KMS-11 (cell line): ENCODE data around the gene SDR9C7.
"Not testable (repeated sequence)": the region's sequence is repeated elsewhere in the genome, so short reads cannot be mapped to it uniquely, and the experiment has no call there.

Experiments
- H2AFZ ChIP-seq: fragments of 200-600 bp; sonication (generic); 2 replicates; pipeline ENCODE4 v1.6.1; 2016; ENCODE audit warnings: antibody characterized with exemption, mixed run types, low read depth
- H3K27ac ChIP-seq: fragments of 200-600 bp; sonication (generic); 2 replicates; pipeline ENCODE4 v1.6.1; 2016; ENCODE audit warnings: mild to moderate bottlenecking, mixed run types
- H3K27me3 ChIP-seq: fragments of 200-600 bp; sonication (generic); 2 replicates; pipeline ENCODE4 v1.6.1; 2017; ENCODE audit warnings: mild to moderate bottlenecking, low read depth, mixed run types, moderate library complexity; ENCODE audit not compliant: insufficient read depth
- H3K36me3 ChIP-seq: fragments of 200-600 bp; sonication (generic); 2 replicates; pipeline ENCODE4 v1.6.1; 2017; ENCODE audit warnings: mild to moderate bottlenecking, mixed run types; ENCODE audit not compliant: insufficient read depth
- H3K4me1 ChIP-seq: fragments of 200-600 bp; sonication (generic); 2 replicates; pipeline ENCODE4 v1.6.1; 2016; ENCODE audit warnings: mild to moderate bottlenecking, low read depth, mixed run types; ENCODE audit not compliant: poor library complexity, severe bottlenecking
- H3K4me2 ChIP-seq: fragments of 200-600 bp; sonication (generic); 2 replicates; pipeline ENCODE4 v1.7.0; 2016; ENCODE audit warnings: mild to moderate bottlenecking, mixed run types
- H3K4me3 ChIP-seq: fragments of 200-600 bp; sonication (generic); IDR thresholded peaks from 2 replicates; pipeline ENCODE4 v1.6.1; 2017; ENCODE audit warnings: low read depth, low read length, mixed read lengths; ENCODE audit not compliant: insufficient read depth
- H3K79me2 ChIP-seq: fragments of 200-600 bp; sonication (generic); 2 replicates; pipeline ENCODE4 v1.6.1; 2016; ENCODE audit warnings: low read depth, mixed run types; ENCODE audit not compliant: insufficient read depth
- H3K9ac ChIP-seq: fragments of 200-600 bp; sonication (generic); 2 replicates; pipeline ENCODE4 v1.6.1; 2016; ENCODE audit warnings: mild to moderate bottlenecking, mixed run types
- H4K20me1 ChIP-seq: fragments of 200-600 bp; sonication (generic); 2 replicates; pipeline ENCODE4 v1.6.1; 2016; ENCODE audit warnings: mild to moderate bottlenecking, mixed run types; ENCODE audit not compliant: insufficient read depth
- CTCF ChIP-seq: fragments of 200-600 bp; sonication (generic); conservative IDR thresholded peaks from 2 replicates; pipeline ENCODE4 v1.6.1; 2017; ENCODE audit warnings: low read depth, mild to moderate bottlenecking, antibody characterized with exemption, low read length, moderate library complexity, mixed read lengths

SDR9C7 gene

GRCh38 chr12:56927281-56927680, 6.9 kb downstream of the SDR9C7 start:
- Histone ChIP-seq H3K79me2 (no peaks in the 10 kb centered on the region), H3K4me2 (no peak overlapping the region), H4K20me1 (no peaks in the 10 kb centered on the region), H3K27me3 (no peaks in the 10 kb centered on the region), H3K4me3 (no peak overlapping the region), H3K9ac (no peak overlapping the region), H3K27ac (no peak overlapping the region), H3K4me1 (peaks cover 4% of the 10 kb centered on the region), H2AFZ (no peak overlapping the region), H3K36me3 (no peaks in the 10 kb centered on the region)
- TF ChIP-seq CTCF: no peak

GRCh38 chr12:56922031-56922430, 12.2 kb downstream of the SDR9C7 start:
- no peaks in the 10 kb centered on the region for H3K79me2 ChIP-seq
- no peaks in the 10 kb centered on the region for H3K36me3 ChIP-seq
- H3K27ac ChIP-seq: no peak overlapping the region
- H4K20me1 ChIP-seq: no peaks in the 10 kb centered on the region
- H3K4me2 ChIP-seq: no peak overlapping the region
- H3K27me3 ChIP-seq: no peaks in the 10 kb centered on the region
- H3K4me1 ChIP-seq: no peaks in the 10 kb centered on the region
- H2AFZ ChIP-seq: no peak overlapping the region
- H3K9ac ChIP-seq: no peak overlapping the region
- no peak overlapping the region for H3K4me3 ChIP-seq
- no peak for TF ChIP-seq CTCF

GRCh38 chr12:56921346-56921745, 12.9 kb downstream of the SDR9C7 start:
- TF ChIP-seq CTCF: no peak

GRCh38 chr12:56918139-56918538, 16.1 kb downstream of the SDR9C7 start:
- not testable (repeated sequence) for H3K79me2 ChIP-seq, H2AFZ ChIP-seq, H3K9ac ChIP-seq, H4K20me1 ChIP-seq, H3K36me3 ChIP-seq, H3K4me2 ChIP-seq, H3K4me3 ChIP-seq, H3K4me1 ChIP-seq, H3K27me3 ChIP-seq, H3K27ac ChIP-seq

More at GRCh38 chr12:56921346-56921745, 12.9 kb downstream of the SDR9C7 start:
- no peak overlapping the region for H2AFZ ChIP-seq
- no peak overlapping the region for H3K4me2 ChIP-seq
- no peak overlapping the region for H3K4me3 ChIP-seq
- no peaks in the 10 kb centered on the region for H3K4me1 ChIP-seq
- no peak overlapping the region for H3K27ac ChIP-seq
- no peaks in the 10 kb centered on the region for H3K36me3 ChIP-seq
- H3K9ac ChIP-seq: no peak overlapping the region
- no peaks in the 10 kb centered on the region for H3K79me2 ChIP-seq
- no peaks in the 10 kb centered on the region for H3K27me3 ChIP-seq
- no peaks in the 10 kb centered on the region for H4K20me1 ChIP-seq

GRCh38 chr12:56916996-56917333, 17.2 kb downstream of the SDR9C7 start:
- no peak for TF ChIP-seq CTCF
- no peak overlapping the region for H3K4me2 ChIP-seq
- no peaks in the 10 kb centered on the region for H3K79me2 ChIP-seq
- no peaks in the 10 kb centered on the region for H3K27me3 ChIP-seq
- H2AFZ ChIP-seq: no peak overlapping the region
- H4K20me1 ChIP-seq: no peaks in the 10 kb centered on the region
- no peak overlapping the region for H3K27ac ChIP-seq
- no peak overlapping the region for H3K9ac ChIP-seq
- no peaks in the 10 kb centered on the region for H3K4me1 ChIP-seq
- no peaks in the 10 kb centered on the region for H3K36me3 ChIP-seq
- H3K4me3 ChIP-seq: no peak overlapping the region
